GM13976 (cell line): ENCODE measurements around the gene SLC12A2.
A peak's percentile ranks its signal among the peaks of the same experiment; 100 is the strongest.

Source experiments
- DNase-seq: peaks from one replicate; pipeline ENCODE4 v3.0.0; 2012; ENCODE audit warnings: low spot score
- in situ Hi-C: fragments of 300-500 bp; cut with MboI; formaldehyde crosslinking; loops from one replicate; pipeline ENCODE4 v1.12.0; 2022; ENCODE audit warnings: low sequenced_read_pairs, mixed read lengths, inconsistent platforms; ENCODE audit not compliant: unreplicated experiment
- TF ChIP-seq, protein P1 (sequence below): IDR thresholded peaks from 2 replicates; pipeline ENCODE4 v1.5.1; 2012; ENCODE audit warnings: borderline replicate concordance, mild to moderate bottlenecking; ENCODE audit not compliant: insufficient read depth; ENCODE audit errors: extremely low read depth, missing control alignments, control extremely low read depth

The SLC12A2 gene

GRCh38 chr5:128083033-128083810 lies at the start of gene SLC12A2:
Gene SLC12A2 (plus strand): TSS chr5:128083766. CDS start chr5:128083955, 189 bp downstream.
- in situ Hi-C loops = loop anchor here (25.0 kb wide), 1 partner anchor 521 kb away; no protein-coding TSS in a partner anchor
- TF ChIP-seq, protein P1, sequence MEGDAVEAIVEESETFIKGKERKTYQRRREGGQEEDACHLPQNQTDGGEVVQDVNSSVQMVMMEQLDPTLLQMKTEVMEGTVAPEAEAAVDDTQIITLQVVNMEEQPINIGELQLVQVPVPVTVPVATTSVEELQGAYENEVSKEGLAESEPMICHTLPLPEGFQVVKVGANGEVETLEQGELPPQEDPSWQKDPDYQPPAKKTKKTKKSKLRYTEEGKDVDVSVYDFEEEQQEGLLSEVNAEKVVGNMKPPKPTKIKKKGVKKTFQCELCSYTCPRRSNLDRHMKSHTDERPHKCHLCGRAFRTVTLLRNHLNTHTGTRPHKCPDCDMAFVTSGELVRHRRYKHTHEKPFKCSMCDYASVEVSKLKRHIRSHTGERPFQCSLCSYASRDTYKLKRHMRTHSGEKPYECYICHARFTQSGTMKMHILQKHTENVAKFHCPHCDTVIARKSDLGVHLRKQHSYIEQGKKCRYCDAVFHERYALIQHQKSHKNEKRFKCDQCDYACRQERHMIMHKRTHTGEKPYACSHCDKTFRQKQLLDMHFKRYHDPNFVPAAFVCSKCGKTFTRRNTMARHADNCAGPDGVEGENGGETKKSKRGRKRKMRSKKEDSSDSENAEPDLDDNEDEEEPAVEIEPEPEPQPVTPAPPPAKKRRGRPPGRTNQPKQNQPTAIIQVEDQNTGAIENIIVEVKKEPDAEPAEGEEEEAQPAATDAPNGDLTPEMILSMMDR = no peak
- peak; percentile 89 for DNase-seq

DNA sequence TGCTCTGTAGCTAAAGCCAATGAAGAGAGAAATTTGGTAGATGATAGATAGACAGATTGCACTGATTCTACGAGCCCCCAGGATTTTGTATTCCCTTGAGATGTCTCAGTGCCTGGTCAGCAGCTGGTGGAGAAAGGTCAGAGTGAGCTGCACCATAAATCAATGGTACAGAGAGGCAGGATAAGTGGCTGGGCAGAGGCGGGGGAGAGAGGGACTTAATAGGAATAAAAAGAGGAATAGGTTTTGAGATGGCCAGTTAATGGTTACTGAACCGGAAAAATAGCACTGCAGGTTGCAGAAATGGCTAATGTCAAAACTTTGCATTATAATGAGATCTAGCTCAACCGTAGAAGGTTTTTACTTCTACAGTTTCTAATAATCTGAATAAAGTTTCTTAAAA lies 47.9 kb upstream of the SLC12A2 start:
- in situ Hi-C loops = no loop called here
- TF ChIP-seq, protein P1 = no peak
- no peak for DNase-seq

DNA sequence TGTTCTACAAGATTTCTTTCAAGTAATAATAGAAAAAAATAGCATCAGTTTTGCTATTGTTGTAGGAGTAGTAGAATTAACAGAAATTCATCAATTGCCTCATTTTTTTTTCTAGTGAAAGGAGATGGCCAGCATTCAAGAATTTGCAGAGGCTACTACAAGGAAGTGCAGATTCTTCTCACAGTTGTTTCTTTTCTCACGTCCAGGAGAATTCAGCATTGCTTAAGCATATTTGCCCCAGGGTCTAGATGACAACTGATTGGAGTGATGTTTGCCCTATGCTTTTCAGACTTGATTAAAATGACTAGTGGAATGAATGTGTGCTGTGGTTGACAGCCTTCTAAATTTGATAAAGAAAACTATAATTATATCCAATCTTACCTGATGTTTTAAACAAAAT lies 46.6 kb upstream of the SLC12A2 start:
- no peak for DNase-seq
- TF ChIP-seq, protein P1 = no peak
- in situ Hi-C loops = no loop called here

GRCh38 chr5:128038643-128039042 lies 44.9 kb upstream of the SLC12A2 start:
- no peak for DNase-seq
- in situ Hi-C loops = no loop called here
- TF ChIP-seq, protein P1 = no peak

DNA sequence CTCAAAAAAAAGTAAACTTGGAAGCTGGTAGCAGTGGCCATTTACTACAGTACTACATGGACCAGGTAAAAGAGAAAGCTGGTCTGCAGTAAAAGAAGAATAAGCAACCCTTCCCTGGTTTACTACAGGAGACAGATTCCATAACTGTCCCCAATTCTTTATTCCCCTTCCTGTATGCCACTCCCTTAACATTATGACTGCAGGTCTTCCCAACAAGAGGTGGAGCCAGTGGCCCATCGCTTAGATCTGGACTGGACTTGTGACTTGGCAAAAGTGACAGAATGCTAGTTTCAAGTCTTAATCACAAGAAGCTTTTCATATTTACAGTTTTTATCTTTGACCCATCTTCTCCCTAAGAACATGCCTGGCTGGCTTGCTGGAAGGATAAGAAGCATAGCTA lies 42.6 kb upstream of the SLC12A2 start:
- no peak for DNase-seq
- TF ChIP-seq, protein P1 = no peak
- in situ Hi-C loops = no loop called here

GRCh38 chr5:128052780-128053179 lies 30.8 kb upstream of the SLC12A2 start:
- no peak for DNase-seq
- TF ChIP-seq, protein P1 = no peak
- in situ Hi-C loops = no loop called here

DNA sequence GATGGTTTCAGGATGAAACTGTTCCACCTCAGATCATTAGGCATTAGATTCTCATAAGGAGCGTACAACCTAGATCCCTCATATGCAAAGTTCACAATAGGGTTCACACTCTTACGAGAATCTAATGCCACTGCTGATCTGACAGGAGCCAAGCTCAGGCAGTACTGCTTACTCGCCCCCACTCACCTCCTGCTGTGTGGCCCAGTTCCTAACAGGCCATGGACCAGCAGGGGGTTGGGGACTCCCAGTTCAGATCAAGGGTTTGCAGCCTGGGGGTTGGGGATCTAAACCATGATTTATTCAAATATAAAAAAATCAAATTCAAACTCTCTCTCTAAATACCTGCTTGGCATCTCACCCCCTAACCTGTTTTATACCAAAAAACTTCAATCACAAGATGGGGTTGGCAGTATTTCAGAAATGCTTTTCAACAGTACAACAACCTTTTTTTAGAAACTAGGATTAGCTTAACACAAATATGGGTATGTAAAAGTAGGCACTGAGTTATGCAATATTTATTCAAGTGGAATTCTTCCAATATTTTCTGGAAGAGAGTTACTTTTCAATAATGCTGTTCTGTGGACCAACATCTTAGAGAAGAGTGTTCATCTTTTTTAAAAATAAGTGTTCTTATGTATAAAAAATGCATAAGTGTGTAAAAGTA lies 30.1 kb upstream of the SLC12A2 start:
- in situ Hi-C loops = no loop called here
- DNase-seq = no peak

More for the DNA sequence above, 30.1 kb upstream of the SLC12A2 start:
- TF ChIP-seq, protein P1 = no peak
